Heart left ventricle (tissue), 16 donors: Measurements from ENCODE around the gene BEST4. TPM values are rescaled to one million over a fixed set of nuclear protein-coding genes. Genes with fewer than 3 reads are reported as not detected.
"Not testable (repeated sequence)": the region's sequence is repeated elsewhere in the genome, so short reads cannot be mapped to it uniquely, and the experiment has no call there.

ENCODE experiments used
- ATAC-seq, 4 donors: fragments of 200-7000 bp; cut with Tn5 transposase; one replicate each; pipeline ENCODE4 v1.9.1; 2020 to 2022; ENCODE audit warnings: moderate library complexity in 4 of 4, mild to moderate bottlenecking in 3 of 4, moderate number of reproducible peaks in 1 of 4
- DNase-seq, 5 donors: peaks; one replicate each; pipeline ENCODE4 v3.0.0-alpha.2; 2020
- H3K27ac ChIP-seq, 12 donors: fragments of 200-600 bp; sonication (generic) in 4 of 12; one replicate each; pipeline versions ENCODE4 v1.5.0 to v1.8.0; 2016 to 2022; ENCODE audit warnings: mild to moderate bottlenecking in 2 of 12
- H3K27me3 ChIP-seq, 9 donors: fragments of 200-600 bp; sonication (generic) in 2 of 9; one replicate each; pipeline versions ENCODE4 v1.5.1 to v1.8.0; 2016 to 2022; ENCODE audit warnings: mild to moderate bottlenecking in 3 of 9
- H3K36me3 ChIP-seq, 9 donors: fragments of 200-600 bp; sonication (generic) in 2 of 9; one replicate each; pipeline versions ENCODE4 v1.5.0 to v1.8.0; 2018 to 2022; ENCODE audit warnings: mild to moderate bottlenecking in 2 of 9
- H3K4me1 ChIP-seq, 12 donors: fragments of 200-600 bp; sonication (generic) in 4 of 12; one replicate each; pipeline versions ENCODE4 v1.5.0 to v1.8.0; 2016 to 2022; ENCODE audit warnings: mild to moderate bottlenecking in 3 of 12
- H3K4me3 ChIP-seq, 12 donors: fragments of 200-600 bp; sonication (generic) in 4 of 12; one replicate each; pipeline versions ENCODE4 v1.5.0 to v1.8.0; 2017 to 2022; ENCODE audit warnings: mild to moderate bottlenecking in 9 of 12, moderate library complexity in 4 of 12
- H3K9me3 ChIP-seq, 12 donors: fragments of 200-600 bp; sonication (generic) in 4 of 12; one replicate each; pipeline versions ENCODE4 v1.5.0 to v1.8.0; 2016 to 2022; ENCODE audit warnings: mild to moderate bottlenecking in 1 of 12
- POLR2A ChIP-seq, 2 donors: fragments of 450-650 bp; IDR thresholded peaks; one replicate each; pipeline ENCODE4 v1.6.1; 2017; ENCODE audit warnings: antibody characterized with exemption in 2 of 2, mild to moderate bottlenecking in 2 of 2, moderate library complexity in 2 of 2
- WGBS, 4 donors: extraction: QIAGEN DNeasy Blood & Tissue Kit in 2 of 4; methylation state at CpG; one replicate each; pipeline versions ENCODE4 v1.1.5 to v1.1.7; 2013 to 2018; 5-methylcytosine and 5-hydroxymethylcytosine counted together
- intact Hi-C, 10 donors: fragments of 100-400 bp; cut with DNase I; formaldehyde crosslinking; loops; one replicate each; pipeline versions ENCODE4 v1.11.1 to v1.14.2; 2022
- polyA plus RNA-seq, 2 donors: library from polyadenylated mRNA; stranded (reverse); fragments of 200-250 nt; gene quantifications; one replicate each; pipeline ENCODE4 v1.2.3, GENCODE V29; 2013
- total RNA-seq, 9 donors: library from RNA; depleted of rRNA in 2 of 9; stranded (reverse); fragments of >200 nt in 2 of 9; fragmentation: NEBNext Ultra II Directional in 3 of 9; extraction: Animal tissue kit (Norgen Biotek cat#: 25700) in 3 of 9; gene quantifications; one replicate each; pipeline versions ENCODE4 v1.1.0 to v1.2.4, GENCODE V29; 2016 to 2023
- TF ChIP-seq, protein P1 (sequence below), 12 donors: fragments of 200-600 bp; sonication (generic) in 4 of 12; IDR thresholded peaks; one replicate each; pipeline versions ENCODE4 v1.5.0 to v1.8.0; 2018 to 2022; ENCODE audit warnings: antibody characterized with exemption in 12 of 12, mild to moderate bottlenecking in 5 of 12
- donor health status: ischemic (EF 13 %, LVEDD 7.1; RV severe dilation, severe dysfunction).
- donor health status: healthy with polysubstance abuse.
- donor health status: DM: no; HTN: yes; CAD: no.
- donor health status: DM: no; HTN: no; CAD: no.
- donor health status: ischemic (EF 25% LVEDD 6.9; RV normal size, moderate dysfunction).
- donor health status: ischemic (EF 25% LVEDD 5.7; RV mildly dilated, moderate dysfunction).
- donor health status: healthy.
- donor health status: DM: yes; HTN: yes; CAD: no.
- donor health status: ischemic (EF 35%, LVEDD 5.7; RV mildly dilated, moderate dysfunction).
- donor health status: nonischemic (EF 11% LVEDD 7.7; RV severe dilation, severe dysfunction).
- donor health status: DM: yes; HTN: yes; CAD: no.
- donor health status: PGD.
- donor health status: ischemic (EF 29% LVEDD 5.4; RV normal size, mild dysfunction).
- donor health status: nonischemic (EF 23%, LVEDD 6.1; RV moderate dilation, normal function).

BEST4 gene
- total and polyA plus RNA-seq, 11 donors: 0.06 to 0.32 (median 0.11) TPM; not detected in 6

DNA sequence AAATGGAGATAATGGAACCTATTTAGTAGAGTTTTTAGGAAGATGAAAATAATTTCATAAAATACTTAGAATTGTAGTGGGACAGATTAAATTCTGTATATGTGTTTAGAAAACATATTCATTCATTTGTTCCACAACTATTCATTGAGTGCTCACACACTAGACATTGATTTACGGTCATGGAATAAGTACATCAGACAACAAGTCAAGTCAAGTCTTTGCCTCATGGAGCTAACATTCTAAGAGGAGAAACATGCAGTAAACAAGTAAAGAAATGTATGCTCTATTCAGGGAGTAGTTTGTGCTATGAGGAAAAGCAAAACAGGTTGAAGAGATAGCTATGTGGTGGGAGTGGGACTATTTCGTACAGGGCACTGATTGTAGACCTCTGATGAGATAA lies 29.3 kb upstream of the BEST4 start:
- no peak for ATAC-seq
- intact Hi-C loops: loop anchor here in 1 of 10 donors (10.0 kb wide), 1 partner anchor 83 kb away; the partner anchor contains the start of genes KIF2C and RNU5D-1
- 78 to 84% (median 81%) methylated on average over 2 of the region's 2 CpGs for WGBS, 4 donors

DNA sequence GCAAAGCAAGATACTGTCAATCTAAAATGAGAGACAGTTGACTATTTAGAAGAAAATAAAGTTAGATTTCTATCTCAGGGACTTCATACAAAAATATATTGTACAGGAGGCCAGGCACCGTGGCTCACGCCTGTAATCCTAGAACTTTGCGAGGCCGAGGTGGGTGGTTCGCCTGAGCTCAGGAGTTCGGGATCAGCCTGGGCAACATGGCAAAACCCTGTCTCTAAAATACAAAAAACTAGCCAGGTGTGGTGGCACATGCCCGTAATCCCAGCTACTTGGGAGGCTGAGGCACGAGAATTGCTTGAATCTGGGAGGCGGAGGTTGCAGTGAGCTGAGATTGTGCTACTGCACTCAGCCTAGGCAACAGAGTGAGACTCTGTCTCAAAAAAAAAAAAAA lies 28.0 kb upstream of the BEST4 start:
- H3K9me3 ChIP-seq, H3K27ac ChIP-seq, ATAC-seq, H3K27me3 ChIP-seq, H3K4me3 ChIP-seq: not testable (repeated sequence)
- DNase-seq: peak in 2 of 5 donors; percentile 2 to 20
- peaks cover 0 to 18% (median 5%) of the 10 kb centered on the region in 9 donors for H3K36me3 ChIP-seq
- peaks cover 0 to 64% (median 38%) of the 10 kb centered on the region in 12 donors for H3K4me1 ChIP-seq
- intact Hi-C loops: loop anchor here in 1 of 10 donors (10.0 kb wide), 1 partner anchor 81 kb away; the partner anchor contains the start of genes KIF2C and RNU5D-1
- WGBS, 4 donors: 86 to 97% (median 91%) methylated on average over 9 of the region's 9 CpGs

More for the DNA sequence above, 29.3 kb upstream of the BEST4 start:
- no peak overlapping the region for H3K4me3 ChIP-seq
- no peak overlapping the region for H3K27ac ChIP-seq
- peaks cover 0 to 18% (median 5%) of the 10 kb centered on the region in 9 donors for H3K36me3 ChIP-seq
- DNase-seq: no peak
- TF ChIP-seq, protein P1, sequence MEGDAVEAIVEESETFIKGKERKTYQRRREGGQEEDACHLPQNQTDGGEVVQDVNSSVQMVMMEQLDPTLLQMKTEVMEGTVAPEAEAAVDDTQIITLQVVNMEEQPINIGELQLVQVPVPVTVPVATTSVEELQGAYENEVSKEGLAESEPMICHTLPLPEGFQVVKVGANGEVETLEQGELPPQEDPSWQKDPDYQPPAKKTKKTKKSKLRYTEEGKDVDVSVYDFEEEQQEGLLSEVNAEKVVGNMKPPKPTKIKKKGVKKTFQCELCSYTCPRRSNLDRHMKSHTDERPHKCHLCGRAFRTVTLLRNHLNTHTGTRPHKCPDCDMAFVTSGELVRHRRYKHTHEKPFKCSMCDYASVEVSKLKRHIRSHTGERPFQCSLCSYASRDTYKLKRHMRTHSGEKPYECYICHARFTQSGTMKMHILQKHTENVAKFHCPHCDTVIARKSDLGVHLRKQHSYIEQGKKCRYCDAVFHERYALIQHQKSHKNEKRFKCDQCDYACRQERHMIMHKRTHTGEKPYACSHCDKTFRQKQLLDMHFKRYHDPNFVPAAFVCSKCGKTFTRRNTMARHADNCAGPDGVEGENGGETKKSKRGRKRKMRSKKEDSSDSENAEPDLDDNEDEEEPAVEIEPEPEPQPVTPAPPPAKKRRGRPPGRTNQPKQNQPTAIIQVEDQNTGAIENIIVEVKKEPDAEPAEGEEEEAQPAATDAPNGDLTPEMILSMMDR (IDR thresholded peaks at IDR 0.05): no peak
- TF ChIP-seq POLR2A (IDR thresholded peaks at IDR 0.05): no peak
- H3K4me1 ChIP-seq: peaks cover 0 to 53% (median 27%) of the 10 kb centered on the region in 12 donors
- no peaks in the 10 kb centered on the region for H3K9me3 ChIP-seq
- H3K27me3 ChIP-seq: no peaks in the 10 kb centered on the region

DNA sequence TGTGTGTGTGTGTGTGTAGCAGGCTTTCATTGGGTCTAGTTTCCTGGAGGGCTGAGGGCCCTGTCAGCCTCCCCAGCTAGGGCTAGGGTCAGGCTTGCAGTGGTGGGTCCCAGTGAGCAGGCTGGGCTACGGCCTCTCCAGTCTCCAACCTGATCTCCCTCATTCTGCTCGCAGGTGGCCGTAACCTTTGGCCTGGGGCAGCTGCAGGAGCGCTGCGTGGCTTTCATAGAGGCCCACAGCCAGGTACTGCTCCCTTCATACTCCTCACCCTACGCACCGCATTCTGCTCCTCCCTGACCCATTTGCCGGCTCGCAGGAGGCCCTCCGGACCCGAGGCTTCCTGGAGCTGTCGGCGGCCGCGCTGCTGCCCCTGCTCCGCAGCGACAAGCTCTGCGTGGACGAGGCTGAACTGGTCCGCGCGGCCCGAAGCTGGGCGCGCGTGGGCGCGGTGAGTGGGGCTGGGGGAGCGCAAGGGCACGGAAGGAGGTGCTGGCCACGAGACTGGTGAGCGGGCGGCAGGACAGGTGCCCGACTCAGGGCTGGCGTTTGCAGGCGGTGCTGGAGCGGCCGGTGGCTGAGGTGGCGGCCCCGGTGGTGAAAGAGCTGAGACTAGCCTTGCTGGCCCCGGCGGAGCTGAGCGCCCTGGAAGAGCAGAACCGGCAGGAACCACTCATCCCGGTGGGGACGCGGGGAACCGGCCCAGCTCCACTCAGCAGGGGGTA lies 25.0 kb upstream of the BEST4 start:
- intact Hi-C loops: loop anchor here in 1 of 10 donors (10.0 kb wide), 1 partner anchor 78 kb away; the partner anchor contains the start of genes KIF2C and RNU5D-1
- DNase-seq (peak in 2 of 5 donors; percentile 44 to 68), ATAC-seq (peak in 1 of 4 donors; percentile 2)
- Histone ChIP-seq H3K27ac (peak overlapping the region; percentile 7 to 90 (median 88)), H3K27me3 (no peaks in the 10 kb centered on the region), H3K4me3 (peak overlapping the region; percentile 6 to 66 (median 55)), H3K9me3 (no peaks in the 10 kb centered on the region), H3K36me3 (peaks cover 0 to 18% (median 5%) of the 10 kb centered on the region in 9 donors), H3K4me1 (peaks cover 0 to 66% (median 51%) of the 10 kb centered on the region in 12 donors)
- no peak for TF ChIP-seq POLR2A (IDR thresholded peaks at IDR 0.05)
- TF ChIP-seq, protein P1 (IDR thresholded peaks at IDR 0.05): no peak
- WGBS, 4 donors: 53 to 71% (median 61%) methylated on average over 32 to 48 of the region's 48 CpGs

DNA sequence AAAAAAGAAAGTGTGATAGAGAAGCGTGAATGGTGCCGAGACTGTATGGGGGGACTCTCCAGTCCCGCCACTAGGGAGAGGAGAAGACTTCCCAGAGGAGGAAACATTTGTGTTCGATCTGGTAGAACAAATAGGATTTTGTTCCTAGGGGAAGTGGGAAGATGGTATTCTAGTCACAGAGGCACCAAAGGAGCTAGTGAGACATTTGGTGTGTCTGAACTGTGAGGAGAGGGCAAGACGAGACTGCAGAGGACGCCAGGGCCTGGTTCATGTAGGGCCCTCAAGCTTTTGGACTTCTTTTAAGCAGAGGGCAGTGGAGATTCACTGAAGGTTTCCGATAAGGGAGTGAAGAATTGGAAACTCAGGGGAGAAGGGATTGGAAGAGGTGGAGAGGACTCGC lies 23.3 kb upstream of the BEST4 start:
- no peaks in the 10 kb centered on the region for H3K9me3 ChIP-seq
- 66 to 77% (median 72%) methylated on average over 8 of the region's 8 CpGs for WGBS, 4 donors
- no peaks in the 10 kb centered on the region for H3K27me3 ChIP-seq
- intact Hi-C loops: loop anchor here in 1 of 10 donors (10.0 kb wide), 1 partner anchor 76 kb away; the partner anchor contains the start of genes KIF2C and RNU5D-1
- H3K4me1 ChIP-seq: peaks cover 8 to 84% (median 67%) of the 10 kb centered on the region in 12 donors
- peak overlapping the region in 9 of 12 donors; percentile 3 to 100 (median 99) for H3K27ac ChIP-seq
- H3K4me3 ChIP-seq: peak overlapping the region in 1 of 12 donors; percentile 6
- H3K36me3 ChIP-seq: peaks cover 0 to 22% (median 9%) of the 10 kb centered on the region in 9 donors
- TF ChIP-seq POLR2A (IDR thresholded peaks at IDR 0.05): no peak
- TF ChIP-seq, protein P1 (IDR thresholded peaks at IDR 0.05): no peak
- no peak for ATAC-seq
- peak in 2 of 5 donors; percentile 10 to 13 for DNase-seq

DNA sequence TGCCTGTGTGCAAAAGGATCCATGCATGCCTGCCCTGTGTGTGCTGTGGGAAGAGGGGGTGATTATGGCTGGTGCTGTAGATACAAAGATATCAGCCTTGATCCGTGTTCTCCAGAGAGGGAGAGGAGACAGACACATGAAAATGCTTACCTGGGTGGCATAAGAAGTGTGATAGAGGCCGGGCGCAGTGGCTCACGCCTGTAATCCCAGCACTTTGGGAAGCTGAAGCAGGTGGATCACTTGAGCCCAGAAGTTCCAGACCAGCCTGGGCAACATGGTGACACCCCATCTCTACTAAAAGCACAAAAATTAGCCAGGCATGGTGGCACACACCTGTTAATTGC lies 22.8 kb upstream of the BEST4 start:
- WGBS, 4 donors: 87 to 93% (median 89%) methylated on average over 4 of the region's 4 CpGs
- not testable (repeated sequence) for H3K9me3 ChIP-seq, H3K27me3 ChIP-seq, ATAC-seq
- peak in 1 of 5 donors; percentile 36 for DNase-seq
- Histone ChIP-seq H3K36me3 (peaks cover 0 to 23% (median 14%) of the 10 kb centered on the region in 9 donors), H3K4me1 (peaks cover 11 to 89% (median 72%) of the 10 kb centered on the region in 12 donors), H3K27ac (peak overlapping the region in 11 of 12 donors; percentile 35 to 100 (median 99)), H3K4me3 (peak overlapping the region in 3 of 12 donors; percentile 41 to 59 (median 42))
- intact Hi-C loops: loop anchor here in 1 of 10 donors (10.0 kb wide), 1 partner anchor 76 kb away; the partner anchor contains the start of genes KIF2C and RNU5D-1
